ENCODE data around the gene ALPP.
"Not testable (repeated sequence)": the region's sequence is repeated elsewhere in the genome, so short reads cannot be mapped to it uniquely, and the experiment has no call there.

ALPP gene

GRCh38 chr2:232407428-232408150 lies 29.0 kb downstream of the ALPP start:
- not testable (repeated sequence) for DNase-seq

- DNase-seq = not testable (repeated sequence)
Measured at GRCh38 chr2:232408269-232408668, 29.7 kb downstream of the ALPP start.

- DNase-seq = not testable (repeated sequence)
Measured at GRCh38 chr2:232409617-232410016, 31.1 kb downstream of the ALPP start.

GRCh38 chr2:232410238-232410900 lies 31.8 kb downstream of the ALPP start:
- no peak for DNase-seq

- DNase-seq = no peak
Measured at GRCh38 chr2:232411901-232412629, 33.5 kb downstream of the ALPP start.

GRCh38 chr2:232412986-232413385 lies 34.4 kb downstream of the ALPP start:
- DNase-seq = no peak

- DNase-seq = no peak
Measured at GRCh38 chr2:232415138-232415690, 36.7 kb downstream of the ALPP start.

GRCh38 chr2:232415736-232416520 lies 37.4 kb downstream of the ALPP start:
- no peak for DNase-seq

- DNase-seq = no peak
Measured at GRCh38 chr2:232416521-232417470, 38.2 kb downstream of the ALPP start.

GRCh38 chr2:232417489-232417888 lies 38.9 kb downstream of the ALPP start:
- DNase-seq = no peak

GRCh38 chr2:232418056-232418455 lies 39.5 kb downstream of the ALPP start:
- no peak for DNase-seq

- DNase-seq = no peak
Measured at GRCh38 chr2:232418466-232419244, 40.1 kb downstream of the ALPP start.

GRCh38 chr2:232419245-232420072 lies 40.9 kb downstream of the ALPP start:
- no peak for DNase-seq

GRCh38 chr2:232420073-232420454 lies 41.5 kb downstream of the ALPP start:
- no peak for DNase-seq

- no peak for DNase-seq
Measured at GRCh38 chr2:232420463-232421188, 42.1 kb downstream of the ALPP start.

- DNase-seq = no peak
Measured at GRCh38 chr2:232421189-232421785, 42.7 kb downstream of the ALPP start.

GRCh38 chr2:232422051-232422450 lies 43.5 kb downstream of the ALPP start:
- DNase-seq = no peak

- not testable (repeated sequence) for DNase-seq
Measured at GRCh38 chr2:232422996-232423395, 44.4 kb downstream of the ALPP start.

- not testable (repeated sequence) for DNase-seq
Measured at GRCh38 chr2:232423407-232423806, 44.9 kb downstream of the ALPP start.
